Gastroesophageal sphincter (tissue), 4 donors: ENCODE measurements around the gene NIM1K. TPM values are rescaled to one million over a fixed set of nuclear protein-coding genes. Genes with fewer than 3 reads are reported as not detected.

Source experiments
- ATAC-seq: fragments of 150-250 bp; one replicate; pipeline ENCODE4 v1.9.1; 2016; ENCODE audit warnings: mild to moderate bottlenecking, moderate library complexity
- H3K27ac ChIP-seq, 4 donors: fragments of 200-600 bp; sonication (generic) in 3 of 4; 1 replicate in 3 of 4; 2 replicates in 1 of 4; pipeline ENCODE4 v1.5.1; 2016 to 2019
- H3K27me3 ChIP-seq: fragments of 200-600 bp; sonication (generic); one replicate; pipeline ENCODE4 v1.5.1; 2019
- H3K36me3 ChIP-seq, 2 donors: fragments of 200-600 bp; sonication (generic); one replicate each; pipeline ENCODE4 v1.5.1; 2019; ENCODE audit warnings: control low read depth in 1 of 2
- H3K4me1 ChIP-seq, 3 donors: fragments of 200-600 bp; sonication (generic); 1 replicate in 2 of 3; 2 replicates in 1 of 3; pipeline ENCODE4 v1.5.1; 2016 to 2019; ENCODE audit warnings: control low read depth in 2 of 3
- H3K4me3 ChIP-seq, 2 donors: fragments of 200-600 bp; sonication (generic); one replicate each; pipeline ENCODE4 v1.5.1; 2019; ENCODE audit warnings: mild to moderate bottlenecking in 1 of 2, moderate library complexity in 1 of 2
- H3K9me3 ChIP-seq, 3 donors: fragments of 200-600 bp; sonication (generic); one replicate each; pipeline ENCODE4 v1.5.1; 2017 to 2019; ENCODE audit warnings: control low read depth in 2 of 3
- EP300 ChIP-seq: sonication (generic); formaldehyde crosslinking; IDR thresholded peaks from one replicate; pipeline ENCODE4 v1.6.1; 2017; ENCODE audit warnings: antibody characterized with exemption, mild to moderate bottlenecking
- POLR2A ChIP-seq, 2 donors: fragments of 450-650 bp; IDR thresholded peaks; one replicate each; pipeline ENCODE4 v1.6.1; 2017; ENCODE audit warnings: antibody characterized with exemption in 2 of 2, mild to moderate bottlenecking in 2 of 2, moderate library complexity in 1 of 2
- POLR2AphosphoS5 ChIP-seq: sonication (generic); formaldehyde crosslinking; IDR thresholded peaks from one replicate; pipeline ENCODE4 v1.6.1; 2017; ENCODE audit warnings: antibody characterized with exemption
- WGBS, 2 donors: methylation state at CpG; one replicate each; pipeline ENCODE4 v1.1.5; 2018; ENCODE audit warnings: low coverage in 1 of 2; 5-methylcytosine and 5-hydroxymethylcytosine counted together
- total RNA-seq, 4 donors: library from RNA; depleted of rRNA; stranded (reverse); fragments of >200 nt; gene quantifications; one replicate each; pipeline ENCODE4 v1.1.0, GENCODE V29; 2016
- TF ChIP-seq, protein P1 (sequence below), 4 experiments: fragments of 200-600 bp in 2 of 4; fragments of 450-650 bp in 2 of 4; sonication (generic) in 1 of 4; IDR thresholded peaks; one replicate each; pipeline ENCODE4 v1.5.1; 2017 to 2019; ENCODE audit warnings: antibody characterized with exemption in 4 of 4, mild to moderate bottlenecking in 2 of 4, moderate library complexity in 2 of 4

The NIM1K gene
- total RNA-seq, 4 donors from 2014 or later, result 0.94 to 1.9 (median 1.2) TPM

DNA sequence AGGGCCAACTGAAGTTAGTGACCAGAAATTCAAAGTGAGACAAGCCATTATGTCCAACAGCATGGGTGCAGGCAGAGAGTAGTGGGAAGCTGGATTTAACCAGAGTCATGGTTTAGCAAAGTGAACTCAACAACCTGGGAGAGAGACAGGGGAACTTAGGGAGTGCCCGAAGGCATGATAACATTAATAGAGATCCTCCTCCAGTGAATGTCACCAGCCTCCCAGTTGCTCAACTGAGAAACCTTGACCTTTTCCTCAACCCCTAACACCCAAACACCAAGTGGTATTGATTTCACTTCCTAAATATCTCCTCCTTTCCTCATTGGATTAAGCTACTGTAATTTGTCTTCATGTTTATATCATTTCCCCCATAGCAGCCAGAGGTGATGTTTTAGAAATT, 78.6 kb downstream of the NIM1K start:
- TF ChIP-seq EP300 (no peak), POLR2A (IDR thresholded peaks at IDR 0.05) (no peak), POLR2AphosphoS5 (no peak)
- TF ChIP-seq, protein P1, sequence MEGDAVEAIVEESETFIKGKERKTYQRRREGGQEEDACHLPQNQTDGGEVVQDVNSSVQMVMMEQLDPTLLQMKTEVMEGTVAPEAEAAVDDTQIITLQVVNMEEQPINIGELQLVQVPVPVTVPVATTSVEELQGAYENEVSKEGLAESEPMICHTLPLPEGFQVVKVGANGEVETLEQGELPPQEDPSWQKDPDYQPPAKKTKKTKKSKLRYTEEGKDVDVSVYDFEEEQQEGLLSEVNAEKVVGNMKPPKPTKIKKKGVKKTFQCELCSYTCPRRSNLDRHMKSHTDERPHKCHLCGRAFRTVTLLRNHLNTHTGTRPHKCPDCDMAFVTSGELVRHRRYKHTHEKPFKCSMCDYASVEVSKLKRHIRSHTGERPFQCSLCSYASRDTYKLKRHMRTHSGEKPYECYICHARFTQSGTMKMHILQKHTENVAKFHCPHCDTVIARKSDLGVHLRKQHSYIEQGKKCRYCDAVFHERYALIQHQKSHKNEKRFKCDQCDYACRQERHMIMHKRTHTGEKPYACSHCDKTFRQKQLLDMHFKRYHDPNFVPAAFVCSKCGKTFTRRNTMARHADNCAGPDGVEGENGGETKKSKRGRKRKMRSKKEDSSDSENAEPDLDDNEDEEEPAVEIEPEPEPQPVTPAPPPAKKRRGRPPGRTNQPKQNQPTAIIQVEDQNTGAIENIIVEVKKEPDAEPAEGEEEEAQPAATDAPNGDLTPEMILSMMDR (IDR thresholded peaks at IDR 0.05), result no peak

DNA sequence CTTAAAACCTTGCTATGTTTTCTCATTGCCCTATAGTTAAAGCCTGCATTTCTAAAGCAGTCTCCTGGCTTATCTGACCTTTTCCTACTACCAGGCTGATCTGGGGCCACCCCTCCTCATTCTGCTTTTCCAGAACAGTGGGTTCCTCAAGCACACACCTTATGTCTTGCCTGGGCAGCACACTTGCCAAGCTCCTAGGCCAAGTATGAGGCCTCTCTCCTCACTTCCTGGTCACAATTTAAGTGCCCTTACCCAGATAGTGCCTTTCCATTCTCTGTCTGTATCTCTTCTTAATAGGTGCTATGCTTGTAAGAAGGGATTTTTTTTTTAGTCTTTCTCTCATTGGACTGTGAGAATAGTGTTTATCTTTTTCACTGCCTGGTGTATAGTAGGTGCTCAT, 81.5 kb downstream of the NIM1K start:
- no peak overlapping the region for H3K4me3 ChIP-seq
- no peak overlapping the region for H3K27ac ChIP-seq
- no peaks in the 10 kb centered on the region for H3K27me3 ChIP-seq
- H3K9me3 ChIP-seq, result peaks cover 0 to 6% (median 0%) of the 10 kb centered on the region in 3 donors
- H3K4me1 ChIP-seq, result no peaks in the 10 kb centered on the region
- H3K36me3 ChIP-seq, result peaks cover 0 to under 1% of the 10 kb centered on the region in 2 donors
- no peak for ATAC-seq
- no peak for TF ChIP-seq EP300
- TF ChIP-seq, protein P1 (IDR thresholded peaks at IDR 0.05), result no peak
- TF ChIP-seq POLR2AphosphoS5, result no peak
- TF ChIP-seq POLR2A (IDR thresholded peaks at IDR 0.05), result no peak

More for the DNA sequence above, 78.6 kb downstream of the NIM1K start:
- no peak for ATAC-seq
- no peak overlapping the region for H3K27ac ChIP-seq
- H3K9me3 ChIP-seq, result peaks cover 0 to 6% (median 0%) of the 10 kb centered on the region in 3 donors
- WGBS, 2 donors, result 75 to 100% methylated on average over 1 of the region's 1 CpG
- no peak overlapping the region for H3K4me3 ChIP-seq
- no peaks in the 10 kb centered on the region for H3K36me3 ChIP-seq
- no peaks in the 10 kb centered on the region for H3K27me3 ChIP-seq
- no peaks in the 10 kb centered on the region for H3K4me1 ChIP-seq

DNA sequence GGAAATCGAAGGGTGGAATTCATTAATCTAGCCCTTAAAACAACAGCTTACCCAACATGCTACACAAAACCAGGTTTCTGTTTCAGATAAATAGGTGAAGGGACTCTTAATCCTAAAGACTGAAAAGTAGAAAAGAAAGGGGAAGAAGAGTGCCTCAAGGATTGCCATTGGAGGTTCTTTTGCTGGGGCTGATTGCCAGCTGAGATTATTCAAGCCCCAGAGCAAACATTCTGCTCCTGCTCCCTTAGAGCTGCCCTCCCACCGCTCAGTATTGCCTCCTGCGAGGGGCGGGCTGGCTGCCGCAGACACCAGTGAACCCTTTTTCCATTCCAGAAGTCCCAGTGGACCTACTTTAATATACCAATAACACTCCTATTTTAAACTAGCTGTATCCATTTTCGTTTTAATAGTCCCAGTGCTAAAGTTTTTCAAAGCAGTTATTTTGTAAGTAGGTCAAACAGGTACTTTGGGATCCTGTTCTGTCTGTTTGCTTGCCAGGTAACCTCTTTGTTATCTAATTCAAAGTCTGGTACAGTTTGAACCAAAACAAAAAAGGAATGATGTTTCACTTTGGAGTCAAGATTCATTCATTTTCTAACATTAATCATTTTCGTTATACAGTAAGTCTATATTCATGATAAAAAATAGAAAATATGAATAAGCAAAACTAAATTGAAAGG, 82.5 kb downstream of the NIM1K start:
- peaks cover 0 to 7% of the 10 kb centered on the region in 2 donors for H3K36me3 ChIP-seq
- 47 to 58% methylated on average over 6 to 7 of the region's 7 CpGs for WGBS, 2 donors
- TF ChIP-seq POLR2A (IDR thresholded peaks at IDR 0.05) (no peak), POLR2AphosphoS5 (no peak), EP300 (no peak)
- TF ChIP-seq, protein P1 (IDR thresholded peaks at IDR 0.05), result no peak
- H3K4me3 ChIP-seq, result no peak overlapping the region
- no peak overlapping the region for H3K27ac ChIP-seq
- no peaks in the 10 kb centered on the region for H3K27me3 ChIP-seq
- peaks cover 0 to 2% (median 0%) of the 10 kb centered on the region in 3 donors for H3K9me3 ChIP-seq
- H3K4me1 ChIP-seq, result no peaks in the 10 kb centered on the region
- ATAC-seq, result no peak

DNA sequence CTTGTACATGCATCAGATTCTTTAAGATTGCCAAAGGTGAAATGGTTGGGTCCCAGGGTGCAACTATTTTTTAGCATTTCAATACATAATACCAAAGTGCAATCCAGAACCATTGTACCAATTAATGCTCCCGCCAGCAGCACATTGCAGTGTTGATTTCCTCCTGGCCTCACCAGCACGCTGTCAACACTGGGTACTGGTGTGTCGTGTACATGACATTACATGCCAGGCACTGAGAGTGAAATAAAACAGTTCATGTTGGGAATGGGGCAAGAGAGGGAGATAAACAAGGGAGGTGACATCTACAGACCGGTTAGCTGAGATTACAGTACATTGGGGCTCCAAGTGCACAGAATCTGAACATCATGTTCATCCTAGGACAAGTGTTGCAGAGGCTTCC, 83.4 kb downstream of the NIM1K start:
- Histone ChIP-seq H3K27me3 (no peaks in the 10 kb centered on the region), H3K36me3 (peaks cover 0 to 11% of the 10 kb centered on the region in 2 donors), H3K9me3 (no peaks in the 10 kb centered on the region), H3K4me3 (no peak overlapping the region), H3K27ac (no peak overlapping the region), H3K4me1 (no peaks in the 10 kb centered on the region)
- WGBS, 2 donors, result 75 to 94% methylated on average over 3 to 4 of the region's 4 CpGs
- TF ChIP-seq, protein P1 (IDR thresholded peaks at IDR 0.05), result no peak
- TF ChIP-seq POLR2A (IDR thresholded peaks at IDR 0.05) (no peak), POLR2AphosphoS5 (no peak), EP300 (no peak)
- ATAC-seq, result no peak

DNA sequence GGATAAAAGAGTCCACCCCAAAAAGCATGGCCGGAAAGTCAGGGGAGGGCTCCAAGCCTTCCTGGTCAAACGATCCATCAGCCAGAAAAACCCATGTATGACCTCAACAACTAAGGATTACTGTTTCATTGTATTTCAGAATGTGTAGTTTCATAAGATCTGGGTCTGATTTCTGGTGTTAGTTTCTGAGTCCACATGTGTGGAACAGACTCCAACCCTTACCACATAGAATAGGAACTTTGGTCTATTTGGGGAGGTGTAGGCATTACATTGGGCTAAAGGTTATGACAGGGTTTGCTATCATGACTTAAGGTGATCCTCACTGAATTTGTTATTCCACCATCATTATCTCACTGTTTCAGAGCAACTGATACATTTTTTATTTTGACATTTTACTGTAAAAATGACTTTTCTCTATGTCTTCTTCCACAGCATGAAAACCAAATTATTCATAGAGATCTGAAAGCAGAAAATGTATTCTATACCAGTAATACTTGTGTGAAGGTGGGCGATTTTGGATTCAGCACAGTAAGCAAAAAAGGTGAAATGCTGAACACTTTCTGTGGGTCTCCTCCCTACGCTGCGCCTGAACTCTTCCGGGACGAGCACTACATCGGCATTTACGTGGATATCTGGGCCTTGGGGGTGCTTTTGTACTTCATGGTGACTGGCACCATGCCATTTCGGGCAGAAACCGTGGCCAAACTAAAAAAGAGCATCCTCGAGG, 87.7 kb downstream of the NIM1K start:
- Histone ChIP-seq H3K27ac (no peak overlapping the region), H3K9me3 (no peaks in the 10 kb centered on the region), H3K36me3 (peaks cover 0 to 12% of the 10 kb centered on the region in 2 donors), H3K4me1 (no peaks in the 10 kb centered on the region), H3K4me3 (no peak overlapping the region), H3K27me3 (no peaks in the 10 kb centered on the region)
- WGBS, 2 donors, result 88 to 100% methylated on average over 5 to 12 of the region's 12 CpGs
- ATAC-seq, result no peak
- TF ChIP-seq EP300 (no peak), POLR2AphosphoS5 (no peak), POLR2A (IDR thresholded peaks at IDR 0.05) (no peak)
- TF ChIP-seq, protein P1 (IDR thresholded peaks at IDR 0.05), result no peak
